NCI-H510A (cell line): ENCODE measurements around the gene TWIST2.

ENCODE experiments used
- DNase-seq: peaks from one replicate; lab custom pipeline; 2025; lab: John Stamatoyannopoulos, UW

TWIST2 gene

DNA sequence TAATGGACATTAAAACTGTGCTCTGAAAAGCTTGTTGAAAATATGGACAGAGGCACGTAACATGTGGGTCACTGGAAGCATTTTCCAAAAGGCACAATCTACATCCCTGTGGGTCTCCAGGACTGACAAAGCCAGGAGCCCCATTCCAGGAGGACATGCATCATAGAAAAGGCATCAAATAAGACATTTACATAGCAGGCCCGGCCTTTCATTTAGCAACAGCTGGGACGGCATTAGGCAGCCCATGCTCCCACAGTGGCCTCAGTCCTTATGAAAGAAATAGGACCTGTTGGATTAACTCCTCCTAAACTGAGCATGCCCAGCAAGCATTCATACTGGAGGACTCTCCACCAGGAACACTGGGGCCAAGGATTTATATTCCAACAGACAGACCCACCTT is 72.2 kb downstream of the TWIST2 start:
- DNase-seq, result no peak

DNA sequence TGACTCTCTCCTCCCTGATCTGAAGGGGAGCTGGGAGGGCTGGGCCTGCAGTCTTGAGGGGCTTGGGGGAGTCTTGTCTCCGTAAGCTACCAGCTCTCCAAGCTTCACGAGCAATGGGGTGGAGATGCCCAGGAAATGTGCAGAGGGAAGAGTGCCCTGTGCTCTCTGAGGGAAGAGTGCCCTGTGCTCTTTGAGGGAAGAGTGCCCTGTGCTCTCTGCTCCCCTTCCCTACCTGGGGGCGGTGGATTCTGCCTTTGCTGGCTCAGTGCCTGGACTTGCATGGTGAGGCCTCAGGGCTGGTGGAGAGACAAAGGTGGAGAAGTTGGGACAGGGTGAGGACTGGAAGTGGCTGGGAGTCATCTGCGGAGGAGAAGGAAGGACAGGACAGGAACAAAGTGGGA is 72.7 kb downstream of the TWIST2 start:
- DNase-seq, result no peak

GRCh38 chr2:238921259-238921658 is 73.4 kb downstream of the TWIST2 start:
- DNase-seq, result no peak

GRCh38 chr2:238921681-238922319 is 73.9 kb downstream of the TWIST2 start:
- DNase-seq, result no peak

DNA sequence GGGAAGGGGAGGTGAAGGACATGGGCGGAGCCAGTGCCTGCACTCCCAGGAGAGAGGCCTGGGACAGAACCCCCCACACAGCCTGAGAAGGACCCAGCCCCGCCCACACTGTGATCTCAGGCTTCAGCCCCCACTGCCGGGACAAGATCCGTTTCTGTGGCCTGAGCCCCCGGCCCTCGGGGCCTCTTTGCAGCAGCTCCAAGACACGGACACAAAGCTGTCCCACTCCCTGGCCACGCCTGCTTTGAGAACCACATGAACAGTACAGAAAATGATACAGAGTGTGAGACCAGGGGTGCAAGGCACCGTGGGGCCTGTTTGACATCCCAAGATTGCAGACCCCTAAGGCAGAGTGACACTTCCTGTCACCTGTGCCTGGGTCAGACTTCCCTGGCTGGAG is 74.5 kb downstream of the TWIST2 start:
- DNase-seq, result no peak

DNA sequence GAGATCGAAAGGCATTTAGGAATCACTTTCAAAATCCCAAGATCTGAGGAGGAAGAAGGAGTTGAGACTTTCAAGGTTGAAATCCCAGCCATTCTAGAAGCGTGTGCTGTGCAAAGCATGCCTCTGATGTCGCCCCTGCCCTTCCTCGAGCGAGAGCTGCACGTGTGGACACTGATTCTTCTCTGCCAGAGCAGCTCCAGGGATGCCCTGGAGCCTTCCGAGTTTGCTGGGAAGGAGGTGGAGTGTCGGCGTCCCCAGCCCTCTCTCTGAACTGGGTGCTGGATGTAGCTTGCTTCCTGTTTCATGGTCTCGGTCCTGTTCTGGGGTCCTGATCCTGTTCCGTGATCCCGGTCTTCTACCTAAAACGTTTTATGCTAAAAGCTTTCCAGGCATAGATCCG is 76.1 kb downstream of the TWIST2 start:
- DNase-seq, result no peak

GRCh38 chr2:238924796-238925195 is 76.9 kb downstream of the TWIST2 start:
- no peak for DNase-seq

- DNase-seq, result no peak
Observed at GRCh38 chr2:238925281-238925680, 77.4 kb downstream of the TWIST2 start.

GRCh38 chr2:238925816-238926521 is 78.1 kb downstream of the TWIST2 start:
- DNase-seq, result no peak

- no peak for DNase-seq
Observed at GRCh38 chr2:238926761-238927611, 79.1 kb downstream of the TWIST2 start.

GRCh38 chr2:238927746-238928519 is 80.0 kb downstream of the TWIST2 start:
- DNase-seq, result no peak

- DNase-seq, result no peak
Observed at GRCh38 chr2:238928520-238929241, 80.8 kb downstream of the TWIST2 start.

- no peak for DNase-seq
Observed at GRCh38 chr2:238929242-238930081, 81.6 kb downstream of the TWIST2 start.

- DNase-seq, result no peak
Observed at GRCh38 chr2:238930216-238930615, 82.3 kb downstream of the TWIST2 start.

- no peak for DNase-seq
Observed at GRCh38 chr2:238936162-238937052, 88.5 kb downstream of the TWIST2 start.

DNA sequence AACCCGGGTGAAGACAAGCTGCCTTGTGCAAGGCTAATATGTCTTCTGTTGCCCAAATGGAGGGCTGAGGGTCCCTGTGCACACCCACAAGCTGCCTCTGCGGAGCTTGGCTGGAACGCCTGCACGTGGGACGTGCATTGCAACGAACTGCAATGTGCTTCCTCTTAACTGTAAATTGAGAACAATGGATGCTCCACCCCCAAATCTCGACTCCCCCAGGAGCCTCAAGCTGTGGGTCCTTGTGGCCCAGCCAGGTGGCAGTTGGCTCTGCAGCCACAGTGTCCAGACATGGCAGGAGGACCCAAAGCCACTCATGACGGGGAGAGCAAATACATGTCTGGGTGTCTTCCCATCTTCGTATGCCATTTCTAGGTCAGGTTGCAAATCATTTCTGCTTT is 90.1 kb downstream of the TWIST2 start:
- DNase-seq, result no peak

DNA sequence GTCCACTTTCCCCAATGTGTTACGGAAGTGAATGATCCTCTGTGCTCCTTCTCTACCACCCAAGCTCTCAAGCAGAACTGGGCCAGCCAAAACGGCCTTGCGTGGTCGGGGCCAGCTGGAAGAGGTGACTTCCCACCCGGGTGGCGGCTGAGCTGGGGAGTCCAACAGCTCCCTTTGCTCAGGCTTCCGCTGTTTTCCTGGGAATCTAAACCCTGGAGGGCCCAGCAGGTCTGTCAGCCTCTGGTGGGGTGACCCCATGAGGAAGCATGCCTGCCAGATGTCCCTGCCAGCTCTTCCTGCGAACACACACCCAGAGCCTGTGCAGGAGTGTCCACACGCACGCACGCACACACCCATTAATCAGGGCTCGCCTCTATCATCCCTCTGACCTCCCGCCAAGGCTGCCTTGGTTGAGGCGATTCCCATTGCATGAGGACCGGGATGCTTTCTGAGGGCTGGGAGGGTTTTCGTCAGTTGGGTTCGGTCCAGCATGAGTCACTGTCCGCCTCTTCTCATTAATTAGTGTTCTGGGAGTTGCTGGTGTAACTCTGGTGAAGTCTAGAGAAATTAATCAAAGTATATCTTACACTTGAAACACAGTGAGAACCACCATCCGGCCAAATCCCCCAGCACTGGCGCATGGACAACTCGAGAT is 90.6 kb downstream of the TWIST2 start:
- no peak for DNase-seq

GRCh38 chr2:238939074-238939473 is 91.2 kb downstream of the TWIST2 start:
- no peak for DNase-seq
